GM20431 (cell line): ENCODE measurements around the gene PAFAH1B1.

Experiments used
- in situ Hi-C: fragments of 300-500 bp; cut with MseI, MboI; formaldehyde crosslinking; loops from one replicate; pipeline ENCODE4 v1.15.0; 2020; ENCODE audit warnings: low sequenced_read_pairs; ENCODE audit not compliant: unreplicated experiment

The PAFAH1B1 gene

GRCh38 chr17:2700491-2701141 is 107.2 kb downstream of the PAFAH1B1 start:
- in situ Hi-C loops = no loop called here

DNA sequence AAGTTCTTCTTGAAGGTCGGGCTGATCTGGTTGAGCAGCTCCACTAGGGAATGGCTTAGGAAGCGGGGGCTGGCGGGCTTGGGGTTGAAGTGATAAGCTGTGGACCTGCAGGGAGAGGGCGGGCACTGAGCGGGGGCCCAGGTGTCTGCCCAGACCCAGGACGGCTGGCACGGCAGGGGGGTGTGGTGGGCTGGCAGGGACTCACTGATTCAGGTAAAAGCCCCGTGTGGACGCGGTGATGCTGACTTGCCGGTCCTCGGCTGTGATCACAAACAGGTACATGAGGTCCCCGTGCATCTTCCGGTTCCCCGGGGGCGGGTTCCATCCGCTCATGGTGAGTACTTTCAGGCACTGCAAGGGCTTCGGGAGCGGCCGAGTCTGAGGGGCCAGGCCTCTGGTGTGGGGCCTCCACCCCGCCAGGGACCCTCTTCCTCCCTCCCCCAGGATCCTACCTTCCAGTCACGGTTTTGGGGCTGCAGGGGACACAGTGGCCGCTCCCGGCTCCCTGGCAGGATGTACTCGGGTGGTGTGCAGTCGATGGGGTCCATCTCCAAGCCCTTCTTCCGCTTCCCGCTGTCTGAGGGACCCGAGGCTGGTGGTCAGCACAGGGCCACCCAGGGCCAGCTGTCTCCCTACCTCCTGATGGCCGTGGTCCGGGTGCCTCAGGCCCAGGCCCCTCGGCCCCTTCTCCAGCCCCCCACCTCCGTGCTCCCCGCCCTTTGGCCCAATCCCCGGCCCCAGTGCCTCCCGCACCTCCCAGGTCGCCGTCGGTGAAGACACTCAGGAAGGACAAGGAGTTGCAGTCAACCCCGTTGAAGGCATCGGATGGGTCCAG is 107.9 kb downstream of the PAFAH1B1 start:
- in situ Hi-C loops = no loop called here

- in situ Hi-C loops = no loop called here
Observed at GRCh38 chr17:2701996-2702741, 108.7 kb downstream of the PAFAH1B1 start.

DNA sequence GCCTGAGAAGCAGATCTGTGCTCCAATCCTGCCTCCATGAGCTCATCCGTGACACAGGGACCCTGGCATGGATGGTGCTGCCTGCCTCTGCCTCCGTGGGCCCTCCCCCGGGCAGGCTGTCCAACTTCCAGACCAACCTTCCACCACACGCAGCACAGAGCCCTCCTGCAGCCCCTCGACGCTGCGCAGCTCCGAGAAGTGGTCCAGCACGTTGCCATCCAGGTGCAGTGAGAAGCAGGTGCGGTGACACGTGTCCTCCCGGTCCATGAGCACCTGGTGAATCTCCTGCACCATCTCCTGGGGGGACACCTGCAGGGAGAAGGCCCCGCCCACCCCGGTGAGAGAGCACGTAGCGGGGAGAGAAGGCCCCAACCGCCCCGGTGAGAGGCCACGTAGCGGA is 109.7 kb downstream of the PAFAH1B1 start:
- in situ Hi-C loops = no loop called here

- in situ Hi-C loops = no loop called here
Observed at GRCh38 chr17:2703606-2704005, 110.2 kb downstream of the PAFAH1B1 start.

GRCh38 chr17:2704031-2704889 is 110.8 kb downstream of the PAFAH1B1 start:
- in situ Hi-C loops = no loop called here

- in situ Hi-C loops = no loop called here
Observed at GRCh38 chr17:2704890-2705248, 111.4 kb downstream of the PAFAH1B1 start.

DNA sequence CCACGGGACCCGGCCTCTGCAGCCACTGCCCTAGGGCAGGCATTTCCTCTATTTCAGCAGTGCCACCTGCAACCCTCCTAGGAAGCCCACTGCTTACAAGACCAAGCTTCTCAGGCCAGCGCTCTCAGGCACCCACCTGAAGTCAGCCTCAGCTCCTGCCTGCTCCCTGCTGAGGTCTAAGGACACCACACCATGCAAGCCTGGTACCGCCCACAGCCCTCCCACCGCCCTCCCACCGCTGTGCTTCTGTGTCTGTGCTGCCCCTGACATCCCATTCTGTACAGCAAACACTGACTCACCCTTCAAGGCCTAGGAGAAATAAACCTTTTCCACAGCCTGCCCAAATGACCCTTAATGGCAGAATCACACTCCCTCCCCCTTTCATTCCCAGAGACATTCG is 111.8 kb downstream of the PAFAH1B1 start:
- in situ Hi-C loops = no loop called here

DNA sequence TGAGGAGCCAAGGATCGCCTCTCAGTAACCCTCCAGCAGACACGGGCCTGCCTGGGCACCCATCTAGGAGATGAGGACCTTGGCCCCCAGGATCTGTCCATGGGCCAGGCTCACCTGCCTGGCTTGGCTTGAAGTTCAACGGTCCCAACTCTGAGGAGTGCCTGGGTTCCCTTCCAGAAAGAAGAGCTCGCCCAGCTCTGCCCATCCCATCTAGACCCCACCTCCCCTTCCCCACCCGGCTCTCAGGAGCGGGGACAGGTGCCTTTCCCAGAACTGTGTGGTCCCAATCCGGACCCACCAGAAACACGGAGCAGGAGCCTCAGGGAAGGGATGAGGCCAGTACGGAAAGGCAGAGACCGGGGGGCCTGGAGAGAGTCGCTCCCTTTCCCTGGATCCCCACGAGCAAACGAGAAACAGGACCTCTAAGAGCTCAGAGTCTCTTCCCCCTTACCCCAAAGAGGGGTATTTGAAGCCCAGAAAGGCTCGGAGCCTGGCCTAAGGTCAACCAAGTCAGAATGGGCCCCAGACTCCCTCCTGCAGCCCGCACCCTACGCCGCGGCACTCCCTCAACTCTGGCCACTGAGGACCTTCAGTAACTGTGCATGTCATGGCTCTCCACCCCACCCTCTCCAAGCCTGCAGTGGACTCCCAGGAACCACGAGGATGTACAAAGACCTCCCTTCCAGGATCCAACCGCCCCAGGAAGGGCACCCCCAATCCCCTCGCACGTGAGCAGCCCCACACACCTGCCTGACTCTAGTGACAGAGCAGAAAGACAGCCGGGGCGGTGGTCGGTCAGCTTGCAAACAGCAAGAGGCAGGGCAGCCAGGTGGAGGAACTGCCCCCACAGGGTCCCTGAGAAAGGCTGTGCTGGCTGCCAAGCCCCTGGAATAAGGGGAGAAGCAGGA is 112.7 kb downstream of the PAFAH1B1 start:
- in situ Hi-C loops = no loop called here

- in situ Hi-C loops = no loop called here
Observed at GRCh38 chr17:2706911-2707510, 113.6 kb downstream of the PAFAH1B1 start.

GRCh38 chr17:2707721-2708584 is 114.5 kb downstream of the PAFAH1B1 start:
- in situ Hi-C loops = no loop called here

- in situ Hi-C loops = no loop called here
Observed at GRCh38 chr17:2708585-2709182, 115.2 kb downstream of the PAFAH1B1 start.

- in situ Hi-C loops = no loop called here
Observed at GRCh38 chr17:2709183-2709661, 115.8 kb downstream of the PAFAH1B1 start.

DNA sequence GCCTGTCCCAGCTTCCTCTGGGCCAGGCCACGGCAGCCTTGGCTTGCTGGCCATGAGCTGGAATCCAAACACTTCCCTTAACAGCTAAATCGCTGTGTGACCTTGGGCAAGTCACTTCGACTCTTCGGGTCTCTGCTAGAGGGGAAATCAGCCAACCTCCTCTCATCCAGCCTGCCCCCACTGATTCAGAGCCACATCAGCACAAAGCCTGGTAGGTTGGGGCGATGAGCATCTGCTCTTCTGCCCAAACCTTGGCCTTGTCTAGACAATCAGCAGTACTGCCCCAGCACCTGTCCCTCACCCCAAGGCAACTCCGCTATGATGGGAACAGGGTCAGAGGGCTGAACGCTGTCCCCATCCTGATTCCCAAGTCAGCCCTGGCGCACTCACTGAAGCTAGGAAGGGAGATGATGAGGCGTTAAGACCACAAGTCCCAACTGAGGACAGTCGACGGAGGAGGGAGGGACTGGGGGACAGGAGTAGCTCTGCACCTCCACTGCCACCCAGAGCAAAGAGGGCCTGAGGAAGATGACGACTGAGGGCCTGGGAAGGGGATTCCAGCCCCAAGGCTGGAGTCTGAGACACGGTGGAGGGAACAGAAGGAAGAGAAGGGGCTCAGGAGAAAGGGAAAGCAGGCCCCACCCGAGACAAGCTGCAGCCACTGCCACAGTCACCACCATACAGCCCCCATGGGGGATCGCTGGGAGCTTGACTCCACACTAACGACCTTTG is 116.8 kb downstream of the PAFAH1B1 start:
- in situ Hi-C loops = no loop called here

DNA sequence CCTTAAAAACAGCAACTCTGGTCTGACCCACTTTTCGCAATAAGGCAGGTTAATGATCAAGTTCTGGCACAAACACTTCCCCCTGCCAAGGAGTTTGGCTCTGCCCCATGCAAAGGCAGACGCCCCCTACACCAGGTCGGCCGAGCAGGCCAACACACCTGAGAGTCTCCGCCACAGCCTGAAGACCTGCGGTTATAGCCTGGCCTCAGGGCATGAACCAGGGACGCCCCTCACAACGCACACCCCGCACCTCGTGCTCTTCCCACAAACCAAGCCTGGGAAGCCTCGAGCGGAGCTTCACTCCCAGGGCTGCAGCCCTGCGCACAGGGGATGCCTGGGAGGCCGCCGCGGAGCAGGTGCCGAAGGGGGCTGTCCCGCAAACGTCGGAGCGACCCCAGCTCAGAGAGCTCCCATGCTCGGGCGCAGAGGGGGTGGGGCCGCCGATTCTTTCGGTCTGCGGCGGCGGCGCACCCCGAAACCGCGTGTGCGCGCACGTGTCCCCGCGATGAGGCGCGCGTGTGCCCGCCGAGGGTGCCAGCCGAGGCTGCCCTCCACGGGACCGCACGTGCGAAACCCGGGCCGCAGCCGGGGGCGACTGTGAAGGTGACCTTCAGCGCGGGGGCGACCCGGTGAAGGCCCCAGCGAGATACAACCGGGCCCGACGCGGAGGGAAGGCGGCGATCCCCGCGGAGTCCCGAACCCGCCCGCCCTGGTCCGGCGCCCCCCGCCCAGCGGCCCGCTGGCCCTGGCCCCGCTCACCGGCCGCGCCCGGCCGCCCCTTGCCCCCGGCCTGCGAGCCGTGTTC is 117.6 kb downstream of the PAFAH1B1 start:
- in situ Hi-C loops = no loop called here
